Measurements from ENCODE around the gene CENPO. TPM values are rescaled to one million over a fixed set of nuclear protein-coding genes. Genes with fewer than 3 reads are reported as not detected.
A peak's percentile ranks its signal among the peaks of the same experiment; 100 is the strongest.

Gene CENPO
- total and polyA plus RNA-seq, 5 donors from 2014 or later: 1.2 to 9.2 (median 3.6) TPM

DNA sequence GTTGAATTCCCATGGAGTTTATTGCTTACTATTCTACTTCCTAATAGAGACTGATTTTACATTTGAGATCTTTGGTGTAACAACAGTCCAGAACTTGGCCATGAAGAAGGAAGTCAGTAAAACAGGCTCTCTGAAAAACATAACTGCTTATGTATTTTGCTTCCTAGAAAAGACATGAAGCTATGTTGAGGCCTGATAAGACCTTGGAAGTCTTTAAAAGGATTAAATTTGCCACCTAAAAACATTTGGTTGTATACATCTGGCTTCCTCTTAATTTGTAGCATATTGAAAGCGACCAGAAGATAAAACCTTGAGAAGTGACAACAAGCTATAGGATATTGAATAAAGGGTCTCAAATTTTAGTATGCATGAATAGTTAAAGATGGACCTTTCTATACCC is 36.4 kb upstream of the CENPO start:
- H3K9me3 Mint-ChIP-seq: no peaks in the 10 kb centered on the region

DNA sequence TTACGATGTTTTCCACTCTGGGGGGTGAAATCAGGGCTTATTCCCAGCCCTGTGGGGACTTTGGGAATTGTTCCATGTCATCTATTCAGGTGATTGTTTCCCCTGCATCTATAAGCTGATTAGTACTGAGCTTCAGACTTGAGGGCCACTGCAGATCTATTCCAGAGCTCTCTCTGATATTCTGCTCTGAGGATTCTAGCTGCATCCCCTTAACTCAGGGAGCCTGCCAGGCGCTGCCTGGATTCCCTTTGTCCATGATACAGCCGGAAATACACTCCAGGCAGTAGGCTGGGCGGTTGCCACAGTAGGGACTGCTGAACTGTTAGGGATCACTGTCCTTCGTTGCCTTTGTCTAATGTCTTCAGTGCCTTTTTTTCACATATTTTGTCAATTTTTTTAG is 31.4 kb upstream of the CENPO start:
- peaks cover 59% of the 10 kb centered on the region for H3K36me3 ChIP-seq (ENCODE audit: control insufficient read depth, insufficient read depth, low read length)
- no peak overlapping the region for H3K27ac Mint-ChIP-seq

More for the DNA sequence above, 36.4 kb upstream of the CENPO start:
- no peak overlapping the region for H3K4me3 ChIP-seq (ENCODE audit: low read depth, low read length)
- ATAC-seq (ENCODE audit: low read depth in 2 of 2) (no peak), DNase-seq (no peak)
- H3K36me3 Mint-ChIP-seq: peaks cover 25% of the 10 kb centered on the region
- peaks cover 70% of the 10 kb centered on the region for H3K36me3 ChIP-seq (ENCODE audit: control insufficient read depth, insufficient read depth, low read length)
- no peak overlapping the region for H3K4me3 Mint-ChIP-seq
- no peaks in the 10 kb centered on the region for H3K4me1 ChIP-seq (ENCODE audit: control insufficient read depth, insufficient read depth, low read length, poor library complexity, severe bottlenecking)
- H3K4me1 Mint-ChIP-seq: no peaks in the 10 kb centered on the region
- no peaks in the 10 kb centered on the region for H3K9me3 ChIP-seq (ENCODE audit: control insufficient read depth in 2 of 2, low read length in 2 of 2)
- H3K27ac ChIP-seq (ENCODE audit: insufficient read depth, low read length, poor library complexity, severe bottlenecking): no peak overlapping the region
- no peaks in the 10 kb centered on the region for H3K27me3 ChIP-seq (ENCODE audit: control insufficient read depth, insufficient read depth, low read length)
- H3K27ac Mint-ChIP-seq: no peak overlapping the region
- H3K27me3 Mint-ChIP-seq: no peaks in the 10 kb centered on the region

DNA sequence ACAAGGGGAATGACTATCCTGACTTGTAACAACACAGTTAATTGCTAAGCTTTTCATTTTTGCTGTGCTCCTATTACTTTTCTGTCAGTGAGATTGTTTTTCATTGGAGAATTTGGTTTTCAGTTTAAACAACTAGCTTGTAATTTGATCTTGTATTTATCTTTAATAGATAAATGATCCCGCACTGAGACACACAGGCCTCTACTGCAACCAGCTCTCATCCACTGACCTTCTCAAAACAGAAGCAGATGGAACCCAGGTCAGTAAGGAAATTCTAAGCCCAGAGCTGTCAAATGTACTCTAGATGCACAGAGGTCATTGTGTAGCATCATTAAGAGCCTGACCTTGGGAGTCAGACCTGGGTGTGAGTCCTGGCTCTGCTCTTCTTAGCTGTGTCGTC is 30.7 kb upstream of the CENPO start:
- no peak for DNase-seq
- Mint-ChIP-seq H3K36me3 (peaks cover 51% of the 10 kb centered on the region), H3K27ac (no peak overlapping the region), H3K27me3 (no peaks in the 10 kb centered on the region), H3K4me1 (peaks cover 6 to 10% (median 8%) of the 10 kb centered on the region in 4 donors), H3K4me3 (no peak overlapping the region), H3K9me3 (no peaks in the 10 kb centered on the region)
- no peak overlapping the region for H3K4me3 ChIP-seq (ENCODE audit: low read depth, low read length)
- peaks cover 57% of the 10 kb centered on the region for H3K36me3 ChIP-seq (ENCODE audit: control insufficient read depth, insufficient read depth, low read length)
- H3K9me3 ChIP-seq (ENCODE audit: control insufficient read depth in 2 of 2, low read length in 2 of 2): no peaks in the 10 kb centered on the region
- no peaks in the 10 kb centered on the region for H3K4me1 ChIP-seq (ENCODE audit: control insufficient read depth, insufficient read depth, low read length, poor library complexity, severe bottlenecking)
- H3K27ac ChIP-seq (ENCODE audit: insufficient read depth, low read length, poor library complexity, severe bottlenecking): no peak overlapping the region
- ATAC-seq (ENCODE audit: low read depth in 2 of 2): no peak
- no peaks in the 10 kb centered on the region for H3K27me3 ChIP-seq (ENCODE audit: control insufficient read depth, insufficient read depth, low read length)

More for the DNA sequence above, 31.4 kb upstream of the CENPO start:
- Mint-ChIP-seq H3K27me3 (no peaks in the 10 kb centered on the region), H3K36me3 (peaks cover 51% of the 10 kb centered on the region), H3K9me3 (no peaks in the 10 kb centered on the region), H3K4me1 (peaks cover 6 to 9% (median 8%) of the 10 kb centered on the region in 4 donors), H3K4me3 (no peak overlapping the region)
- no peaks in the 10 kb centered on the region for H3K4me1 ChIP-seq (ENCODE audit: control insufficient read depth, insufficient read depth, low read length, poor library complexity, severe bottlenecking)
- H3K27ac ChIP-seq (ENCODE audit: insufficient read depth, low read length, poor library complexity, severe bottlenecking): no peak overlapping the region
- H3K27me3 ChIP-seq (ENCODE audit: control insufficient read depth, insufficient read depth, low read length): no peaks in the 10 kb centered on the region
- no peak for ATAC-seq (ENCODE audit: low read depth in 2 of 2)
- no peaks in the 10 kb centered on the region for H3K9me3 ChIP-seq (ENCODE audit: control insufficient read depth in 2 of 2, low read length in 2 of 2)
- H3K4me3 ChIP-seq (ENCODE audit: low read depth, low read length): no peak overlapping the region
- no peak for DNase-seq

DNA sequence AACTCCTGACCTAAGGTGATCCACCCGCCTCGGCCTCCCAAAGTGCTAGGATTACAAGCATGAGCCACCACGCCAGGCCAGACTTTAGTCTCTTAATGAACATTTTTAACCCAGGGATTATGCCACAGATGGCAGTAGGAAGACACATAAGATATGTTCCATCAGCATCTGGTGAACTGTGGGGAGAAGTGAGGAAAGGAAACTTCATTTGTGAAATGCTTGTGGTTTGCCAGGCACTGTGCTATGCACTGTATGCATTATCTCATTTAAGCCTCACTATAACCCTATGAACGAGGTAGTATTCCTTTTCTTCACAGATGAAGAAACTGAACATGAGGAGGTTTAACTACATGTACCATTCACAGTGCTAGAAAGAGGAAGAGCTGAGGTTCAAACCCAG is 29.4 kb upstream of the CENPO start:
- Mint-ChIP-seq H3K27ac (peak overlapping the region in 2 of 3 donors; percentile 1 to 79), H3K27me3 (no peaks in the 10 kb centered on the region), H3K4me3 (no peak overlapping the region), H3K4me1 (peaks cover 7 to 10% (median 8%) of the 10 kb centered on the region in 4 donors), H3K36me3 (peaks cover 49% of the 10 kb centered on the region), H3K9me3 (no peaks in the 10 kb centered on the region)
- Histone ChIP-seq H3K9me3 (ENCODE audit: control insufficient read depth in 2 of 2, low read length in 2 of 2) (no peaks in the 10 kb centered on the region), H3K4me1 (ENCODE audit: control insufficient read depth, insufficient read depth, low read length, poor library complexity, severe bottlenecking) (no peaks in the 10 kb centered on the region), H3K36me3 (ENCODE audit: control insufficient read depth, insufficient read depth, low read length) (peaks cover 59% of the 10 kb centered on the region), H3K27ac (ENCODE audit: insufficient read depth, low read length, poor library complexity, severe bottlenecking) (no peak overlapping the region), H3K4me3 (ENCODE audit: low read depth, low read length) (no peak overlapping the region), H3K27me3 (ENCODE audit: control insufficient read depth, insufficient read depth, low read length) (no peaks in the 10 kb centered on the region)
- no peak for DNase-seq
- no peak for ATAC-seq (ENCODE audit: low read depth in 2 of 2)

DNA sequence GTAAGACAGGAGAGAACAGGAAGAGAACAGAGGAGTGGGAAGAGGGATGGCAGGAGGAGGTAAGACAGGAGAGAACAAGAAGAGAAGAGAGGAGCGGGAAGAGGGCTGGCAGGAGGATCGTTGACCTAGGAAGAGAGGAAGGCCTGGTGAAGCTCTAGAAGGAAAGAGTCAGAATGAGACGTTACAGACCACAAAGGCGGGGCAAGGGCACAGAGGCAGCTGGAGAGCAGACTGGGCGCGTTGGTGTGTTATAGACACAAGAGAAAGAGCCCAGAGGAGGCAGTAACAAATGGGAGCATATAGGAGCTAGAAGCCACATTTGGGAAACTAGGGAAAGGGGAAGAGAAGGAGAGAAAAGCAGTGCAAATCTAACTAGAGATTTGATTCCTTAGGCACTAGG is 26.6 kb upstream of the CENPO start:
- peaks cover 55% of the 10 kb centered on the region for H3K36me3 ChIP-seq (ENCODE audit: control insufficient read depth, insufficient read depth, low read length)
- no peak overlapping the region for H3K27ac ChIP-seq (ENCODE audit: insufficient read depth, low read length, poor library complexity, severe bottlenecking)
- ATAC-seq (ENCODE audit: low read depth in 2 of 2) (peak; percentile 31 to 40), DNase-seq (peak in 1 of 3 donors; percentile 34)
- H3K9me3 ChIP-seq (ENCODE audit: control insufficient read depth in 2 of 2, low read length in 2 of 2): no peaks in the 10 kb centered on the region
- H3K27me3 ChIP-seq (ENCODE audit: control insufficient read depth, insufficient read depth, low read length): no peaks in the 10 kb centered on the region
- Mint-ChIP-seq H3K27ac (peak overlapping the region; percentile 15 to 80 (median 18)), H3K36me3 (peaks cover 44% of the 10 kb centered on the region), H3K27me3 (no peaks in the 10 kb centered on the region), H3K4me3 (no peak overlapping the region), H3K4me1 (peaks cover 8 to 11% (median 9%) of the 10 kb centered on the region in 4 donors), H3K9me3 (no peaks in the 10 kb centered on the region)
- no peaks in the 10 kb centered on the region for H3K4me1 ChIP-seq (ENCODE audit: control insufficient read depth, insufficient read depth, low read length, poor library complexity, severe bottlenecking)
- no peak overlapping the region for H3K4me3 ChIP-seq (ENCODE audit: low read depth, low read length)

DNA sequence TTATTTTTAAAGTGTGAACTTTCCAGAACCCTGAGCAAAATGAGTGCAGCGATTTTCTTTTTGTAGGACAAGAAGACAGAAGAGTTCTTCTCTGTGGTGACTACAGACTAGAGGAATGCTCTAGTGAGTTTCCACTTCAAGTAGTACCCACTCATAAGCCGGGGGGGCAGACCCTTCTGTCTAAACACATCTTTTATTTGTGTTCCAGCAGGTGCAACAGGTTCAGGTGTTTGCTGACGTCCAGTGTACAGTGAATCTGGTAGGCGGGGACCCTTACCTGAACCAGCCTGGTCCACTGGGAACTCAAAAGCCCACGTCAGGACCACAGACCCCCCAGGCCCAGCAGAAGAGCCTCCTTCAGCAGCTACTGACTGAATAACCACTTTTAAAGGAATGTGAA is 25.2 kb upstream of the CENPO start:
- Histone ChIP-seq H3K27me3 (ENCODE audit: control insufficient read depth, insufficient read depth, low read length) (no peaks in the 10 kb centered on the region), H3K4me3 (ENCODE audit: low read depth, low read length) (no peak overlapping the region), H3K9me3 (ENCODE audit: control insufficient read depth in 2 of 2, low read length in 2 of 2) (no peaks in the 10 kb centered on the region), H3K27ac (ENCODE audit: insufficient read depth, low read length, poor library complexity, severe bottlenecking) (no peak overlapping the region), H3K4me1 (ENCODE audit: control insufficient read depth, insufficient read depth, low read length, poor library complexity, severe bottlenecking) (no peaks in the 10 kb centered on the region), H3K36me3 (ENCODE audit: control insufficient read depth, insufficient read depth, low read length) (peaks cover 41% of the 10 kb centered on the region)
- H3K9me3 Mint-ChIP-seq: no peaks in the 10 kb centered on the region
- ATAC-seq (ENCODE audit: low read depth in 2 of 2): no peak
- DNase-seq: no peak
- H3K4me3 Mint-ChIP-seq: no peak overlapping the region
- peaks cover 8 to 11% (median 9%) of the 10 kb centered on the region in 4 donors for H3K4me1 Mint-ChIP-seq
- no peak overlapping the region for H3K27ac Mint-ChIP-seq
- peaks cover 34% of the 10 kb centered on the region for H3K36me3 Mint-ChIP-seq
- H3K27me3 Mint-ChIP-seq: no peaks in the 10 kb centered on the region

DNA sequence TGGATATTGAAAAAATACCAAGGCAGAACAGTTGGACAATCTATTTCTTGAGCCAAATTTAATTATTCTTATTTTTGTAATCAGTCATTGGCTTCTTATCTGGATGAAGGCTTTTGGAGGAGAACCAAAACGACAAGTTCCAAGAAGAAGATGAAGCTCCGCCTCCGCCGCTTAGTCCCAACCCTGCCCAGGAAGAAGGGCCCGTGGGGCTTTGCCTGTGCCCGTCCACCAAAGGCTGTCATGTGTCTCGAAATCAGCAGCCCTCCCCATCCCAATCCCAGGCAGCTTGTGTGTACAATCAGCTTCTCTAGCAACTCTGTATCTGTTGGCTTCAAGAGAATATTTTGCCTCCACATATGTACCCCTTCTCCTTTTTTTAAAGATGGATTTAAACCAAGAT is 24.6 kb upstream of the CENPO start:
- no peaks in the 10 kb centered on the region for H3K27me3 Mint-ChIP-seq
- Histone ChIP-seq H3K9me3 (ENCODE audit: control insufficient read depth in 2 of 2, low read length in 2 of 2) (no peaks in the 10 kb centered on the region), H3K4me3 (ENCODE audit: low read depth, low read length) (no peak overlapping the region), H3K36me3 (ENCODE audit: control insufficient read depth, insufficient read depth, low read length) (peaks cover 41% of the 10 kb centered on the region), H3K27ac (ENCODE audit: insufficient read depth, low read length, poor library complexity, severe bottlenecking) (no peak overlapping the region), H3K27me3 (ENCODE audit: control insufficient read depth, insufficient read depth, low read length) (no peaks in the 10 kb centered on the region), H3K4me1 (ENCODE audit: control insufficient read depth, insufficient read depth, low read length, poor library complexity, severe bottlenecking) (no peaks in the 10 kb centered on the region)
- ATAC-seq (ENCODE audit: low read depth in 2 of 2): no peak
- peaks cover 8 to 11% (median 9%) of the 10 kb centered on the region in 4 donors for H3K4me1 Mint-ChIP-seq
- no peak for DNase-seq
- peaks cover 34% of the 10 kb centered on the region for H3K36me3 Mint-ChIP-seq
- no peak overlapping the region for H3K27ac Mint-ChIP-seq
- no peaks in the 10 kb centered on the region for H3K9me3 Mint-ChIP-seq
- H3K4me3 Mint-ChIP-seq: no peak overlapping the region

DNA sequence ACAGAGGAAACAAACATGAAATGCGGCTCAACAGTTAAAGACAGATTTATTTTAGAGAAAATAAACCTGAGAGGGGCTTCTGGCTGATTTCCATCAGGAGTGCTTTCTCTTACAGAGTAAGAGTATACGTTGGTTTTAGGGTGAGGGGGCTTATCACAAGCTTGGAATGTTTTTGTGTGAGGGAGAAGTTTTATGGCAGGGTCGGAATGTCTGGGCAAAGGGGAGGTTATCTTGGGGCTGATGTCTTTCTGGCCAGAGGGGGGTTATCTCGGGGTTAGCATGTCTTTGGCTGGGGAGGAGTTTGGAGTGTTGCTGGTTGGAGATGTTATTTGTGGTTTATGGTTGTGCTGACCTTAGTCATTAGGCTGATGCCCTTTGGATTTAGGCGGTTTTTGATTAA is 22.2 kb upstream of the CENPO start:
- Mint-ChIP-seq H3K27ac (peak overlapping the region in 1 of 3 donors; percentile 1), H3K4me3 (no peak overlapping the region), H3K27me3 (no peaks in the 10 kb centered on the region), H3K9me3 (no peaks in the 10 kb centered on the region), H3K4me1 (peaks cover 8 to 15% (median 10%) of the 10 kb centered on the region in 4 donors), H3K36me3 (peaks cover 19% of the 10 kb centered on the region)
- no peak for DNase-seq
- no peaks in the 10 kb centered on the region for H3K9me3 ChIP-seq (ENCODE audit: control insufficient read depth in 2 of 2, low read length in 2 of 2)
- H3K4me1 ChIP-seq (ENCODE audit: control insufficient read depth, insufficient read depth, low read length, poor library complexity, severe bottlenecking): no peaks in the 10 kb centered on the region
- no peak overlapping the region for H3K27ac ChIP-seq (ENCODE audit: insufficient read depth, low read length, poor library complexity, severe bottlenecking)
- no peak for ATAC-seq (ENCODE audit: low read depth in 2 of 2)
- H3K36me3 ChIP-seq (ENCODE audit: control insufficient read depth, insufficient read depth, low read length): peaks cover 25% of the 10 kb centered on the region
- H3K4me3 ChIP-seq (ENCODE audit: low read depth, low read length): no peak overlapping the region
- H3K27me3 ChIP-seq (ENCODE audit: control insufficient read depth, insufficient read depth, low read length): no peaks in the 10 kb centered on the region
